ENCODE results near the gene CAMKV. TPM values are rescaled to one million over a fixed set of nuclear protein-coding genes. Genes with fewer than 3 reads are reported as not detected.

CAMKV gene
- total RNA-seq, 2 donors from 2014 or later: not detected

- WGBS, 2 donors: 78 to 89% methylated on average over 6 to 14 of the region's 15 CpGs
Observed at GRCh38 chr3:49911611-49912010, 41.9 kb upstream of the CAMKV start.

GRCh38 chr3:49911124-49911420 lies 41.4 kb upstream of the CAMKV start:
- Histone ChIP-seq H3K9me3 (no peaks in the 10 kb centered on the region), H3K4me1 (peaks cover 6% of the 10 kb centered on the region), H3K27ac (no peak overlapping the region), H3K36me3 (replicated peaks in 1 of 2; ENCODE audit: insufficient read depth in 1 of 2, low read depth in 2 of 2) (peaks cover 0 to 2% of the 10 kb centered on the region in 2 donors), H3K27me3 (no peaks in the 10 kb centered on the region), H3K4me3 (no peak overlapping the region)
- intact Hi-C loops (cut with DNase I): no loop called here
- DNase-seq (no peak), ATAC-seq (no peak)
- no peak for TF ChIP-seq CTCF (IDR thresholded peaks at IDR 0.05)
- WGBS, 2 donors: 95 to 100% methylated on average over 2 of the region's 2 CpGs

More at GRCh38 chr3:49911611-49912010, 41.9 kb upstream of the CAMKV start:
- H3K4me1 ChIP-seq: peaks cover under 1% of the 10 kb centered on the region
- DNase-seq (no peak), ATAC-seq (no peak)
- no peak overlapping the region for H3K4me3 ChIP-seq
- no peaks in the 10 kb centered on the region for H3K9me3 ChIP-seq
- intact Hi-C loops (cut with DNase I): no loop called here
- no peaks in the 10 kb centered on the region for H3K27me3 ChIP-seq
- TF ChIP-seq POLR2A (IDR thresholded peaks at IDR 0.05) (no peak), CTCF (IDR thresholded peaks at IDR 0.05) (no peak)
- H3K36me3 ChIP-seq (replicated peaks in 1 of 2; ENCODE audit: insufficient read depth in 1 of 2, low read depth in 2 of 2): peaks cover 0 to 2% of the 10 kb centered on the region in 2 donors
- no peak overlapping the region for H3K27ac ChIP-seq

- DNase-seq: no peak
- 83 to 87% methylated on average over 27 to 37 of the region's 48 CpGs for WGBS, 2 donors
- TF ChIP-seq CTCF (IDR thresholded peaks at IDR 0.05): no peak
- TF ChIP-seq POLR2A (IDR thresholded peaks at IDR 0.05): no peak
- peaks cover 11% of the 10 kb centered on the region for H3K4me1 ChIP-seq
- intact Hi-C loops (cut with DNase I): no loop called here
- H3K27me3 ChIP-seq: no peaks in the 10 kb centered on the region
- no peak overlapping the region for H3K27ac ChIP-seq
- no peak for ATAC-seq
- peaks cover 0 to 2% of the 10 kb centered on the region in 2 donors for H3K36me3 ChIP-seq (replicated peaks in 1 of 2; ENCODE audit: insufficient read depth in 1 of 2, low read depth in 2 of 2)
- H3K9me3 ChIP-seq: no peaks in the 10 kb centered on the region
- no peak overlapping the region for H3K4me3 ChIP-seq
Observed at GRCh38 chr3:49910409-49911123, 40.9 kb upstream of the CAMKV start.

GRCh38 chr3:49908373-49909199 lies 38.9 kb upstream of the CAMKV start:
- H3K9me3 ChIP-seq: no peaks in the 10 kb centered on the region
- 90 to 91% methylated on average over 13 to 14 of the region's 14 CpGs for WGBS, 2 donors
- peaks cover 24% of the 10 kb centered on the region for H3K4me1 ChIP-seq
- no peaks in the 10 kb centered on the region for H3K27me3 ChIP-seq
- intact Hi-C loops (cut with DNase I): loop anchor here (5.0 kb wide), 1 partner anchor 101 kb away; no protein-coding TSS in a partner anchor
- DNase-seq (no peak), ATAC-seq (no peak)
- TF ChIP-seq CTCF (IDR thresholded peaks at IDR 0.05) (no peak), POLR2A (IDR thresholded peaks at IDR 0.05) (no peak)
- no peak overlapping the region for H3K4me3 ChIP-seq
- peaks cover 0 to 2% of the 10 kb centered on the region in 2 donors for H3K36me3 ChIP-seq (replicated peaks in 1 of 2; ENCODE audit: insufficient read depth in 1 of 2, low read depth in 2 of 2)
- H3K27ac ChIP-seq: no peak overlapping the region

All from body of pancreas (tissue), 4 donors.